HG02763 (cell line): ENCODE results near the gene CENPV.

Experiments
- ATAC-seq: cut with Tn5 transposase; IDR thresholded peaks from one replicate; pipeline ENCODE4 v1.9.1; 2021; ENCODE audit warnings: mild to moderate bottlenecking, moderate library complexity; ENCODE audit not compliant: unreplicated experiment

The CENPV gene

GRCh38 chr17:16363749-16364536 is 10.7 kb upstream of the CENPV start:
- no peak for ATAC-seq

GRCh38 chr17:16361874-16362273 is 8.6 kb upstream of the CENPV start:
- no peak for ATAC-seq

- ATAC-seq, result no peak
Observed at GRCh38 chr17:16358394-16358793, 5.1 kb upstream of the CENPV start.

GRCh38 chr17:16354585-16354984 is 1.3 kb upstream of the CENPV start:
- ATAC-seq, result no peak

- peak; percentile 48 for ATAC-seq
Observed at GRCh38 chr17:16352667-16353316, 477 bp downstream of the CENPV start.

GRCh38 chr17:16352303-16352666 is 984 bp downstream of the CENPV start:
- no peak for ATAC-seq

- ATAC-seq, result no peak
Observed at GRCh38 chr17:16351831-16352230, 1.4 kb downstream of the CENPV start.

GRCh38 chr17:16349431-16349830 is 3.8 kb downstream of the CENPV start:
- no peak for ATAC-seq

- no peak for ATAC-seq
Observed at GRCh38 chr17:16348586-16348985, 4.7 kb downstream of the CENPV start.

- no peak for ATAC-seq
Observed at GRCh38 chr17:16346721-16347271, 6.5 kb downstream of the CENPV start.

GRCh38 chr17:16345565-16345964 is 7.7 kb downstream of the CENPV start:
- no peak for ATAC-seq

GRCh38 chr17:16343569-16343968 is 9.7 kb downstream of the CENPV start:
- ATAC-seq, result no peak

GRCh38 chr17:16342979-16343378 is 10.3 kb downstream of the CENPV start:
- ATAC-seq, result no peak

- ATAC-seq, result no peak
Observed at GRCh38 chr17:16339959-16340358, 13.3 kb downstream of the CENPV start.

GRCh38 chr17:16339402-16339801 is 13.9 kb downstream of the CENPV start:
- no peak for ATAC-seq

GRCh38 chr17:16338391-16338790 is 14.9 kb downstream of the CENPV start:
- ATAC-seq, result no peak

GRCh38 chr17:16329519-16330271 is 23.6 kb downstream of the CENPV start:
- no peak for ATAC-seq

- no peak for ATAC-seq
Observed at GRCh38 chr17:16328997-16329396, 24.3 kb downstream of the CENPV start.

GRCh38 chr17:16327018-16327417 is 26.3 kb downstream of the CENPV start:
- ATAC-seq, result no peak

GRCh38 chr17:16325964-16326363 is 27.3 kb downstream of the CENPV start:
- no peak for ATAC-seq

- no peak for ATAC-seq
Observed at GRCh38 chr17:16322636-16323035, 30.6 kb downstream of the CENPV start.

- no peak for ATAC-seq
Observed at GRCh38 chr17:16319969-16320368, 33.3 kb downstream of the CENPV start.
